OCI-LY1 (cell line): ENCODE data around the gene CCDC85A.

Experiments
- H2AFZ ChIP-seq: fragments of 200-600 bp; sonication (generic), shearing (Covaris generic); 2 replicates; pipeline ENCODE4 v1.6.0; 2014; ENCODE audit warnings: antibody characterized with exemption, mild to moderate bottlenecking, low read length
- H3F3A ChIP-seq: fragments of 200-600 bp; sonication (generic), shearing (Covaris generic); 2 replicates; pipeline ENCODE4 v1.6.0; 2014; ENCODE audit warnings: mild to moderate bottlenecking, antibody characterized with exemption, low read length, moderate library complexity; ENCODE audit not compliant: insufficient read depth
- H3K27ac ChIP-seq: fragments of 200-600 bp; sonication (generic); 2 replicates; pipeline ENCODE4 v1.5.1; 2014; ENCODE audit warnings: low read length, mixed run types, mild to moderate bottlenecking, low read depth; ENCODE audit not compliant: poor library complexity, severe bottlenecking
- H3K27me3 ChIP-seq: fragments of 200-600 bp; sonication (generic); 2 replicates; pipeline ENCODE4 v1.6.0; 2014; ENCODE audit warnings: antibody characterized with exemption, mild to moderate bottlenecking, low read length, moderate library complexity; ENCODE audit not compliant: insufficient read depth
- H3K36me3 ChIP-seq: fragments of 200-600 bp; sonication (generic); 2 replicates; pipeline ENCODE4 v1.6.1; 2014; ENCODE audit warnings: mild to moderate bottlenecking, antibody characterized with exemption, low read length, moderate library complexity, mixed read lengths; ENCODE audit not compliant: insufficient read depth
- H3K4me1 ChIP-seq: fragments of 200-600 bp; sonication (generic); 2 replicates; pipeline ENCODE4 v1.5.1; 2014; ENCODE audit warnings: mild to moderate bottlenecking, low read length, moderate library complexity; ENCODE audit not compliant: insufficient read depth, severe bottlenecking
- H3K4me2 ChIP-seq: fragments of 200-600 bp; sonication (generic), shearing (Covaris generic); 2 replicates; pipeline ENCODE4 v1.6.1; 2014; ENCODE audit warnings: low read length
- H3K4me3 ChIP-seq: fragments of 200-600 bp; sonication (generic); 2 replicates; pipeline ENCODE4 v1.5.1; 2014; ENCODE audit warnings: low read length, low read depth, mild to moderate bottlenecking, mixed read lengths; ENCODE audit not compliant: poor library complexity, severe bottlenecking
- H3K79me2 ChIP-seq: fragments of 200-600 bp; shearing (Covaris generic); 2 replicates; pipeline ENCODE4 v1.6.1; 2016; ENCODE audit warnings: mixed run types, low read length, mixed read lengths; ENCODE audit not compliant: insufficient read depth
- H3K9ac ChIP-seq: fragments of 200-600 bp; sonication (generic), shearing (Covaris generic); 2 replicates; pipeline ENCODE4 v1.6.1; 2014; ENCODE audit warnings: mild to moderate bottlenecking, low read length, mixed read lengths
- H3K9me2 ChIP-seq: fragments of 200-600 bp; sonication (generic), shearing (Covaris generic); 2 replicates; pipeline ENCODE4 v1.6.1; 2014; ENCODE audit warnings: low read depth, mild to moderate bottlenecking, low read length, mixed read lengths
- H3K9me3 ChIP-seq: fragments of 200-600 bp; shearing (Covaris generic); 2 replicates; pipeline ENCODE4 v1.6.1; 2014; ENCODE audit warnings: low read length, mixed read lengths
- H4K20me1 ChIP-seq: fragments of 200-600 bp; sonication (generic), shearing (Covaris generic); 2 replicates; pipeline ENCODE4 v1.6.0; 2016; ENCODE audit warnings: mild to moderate bottlenecking, low read length; ENCODE audit not compliant: insufficient read depth
- CTCF ChIP-seq: fragments of 200-600 bp; sonication (generic), shearing (Covaris generic); IDR thresholded peaks from 2 replicates; pipeline ENCODE4 v1.5.1; 2017; ENCODE audit warnings: mild to moderate bottlenecking, antibody characterized with exemption, low read length, moderate library complexity, mixed read lengths
- EZH2 ChIP-seq: fragments of 200-600 bp; sonication (generic), shearing (Covaris generic); IDR thresholded peaks from 2 replicates; pipeline ENCODE4 v1.8.0; 2017; ENCODE audit warnings: borderline replicate concordance, mixed run types, mild to moderate bottlenecking, antibody characterized with exemption, low read length, moderate library complexity, mixed read lengths

Gene CCDC85A

GRCh38 chr2:56177420-56178220 is 6.2 kb upstream of the CCDC85A start:
- no peak overlapping the region for H2AFZ ChIP-seq

GRCh38 chr2:56179931-56180330 is 3.9 kb upstream of the CCDC85A start:
- Histone ChIP-seq H3K79me2 (no peaks in the 10 kb centered on the region), H3K4me2 (no peak overlapping the region), H3F3A (no peaks in the 10 kb centered on the region), H3K4me3 (no peak overlapping the region), H3K36me3 (no peaks in the 10 kb centered on the region), H3K9me2 (no peaks in the 10 kb centered on the region), H3K9me3 (no peaks in the 10 kb centered on the region), H3K27ac (no peak overlapping the region), H4K20me1 (no peaks in the 10 kb centered on the region), H3K9ac (no peak overlapping the region), H2AFZ (no peak overlapping the region), H3K27me3 (0 out of 2 replicates have a peak, but pooled peaks cover 5% of the 10 kb centered on the region), H3K4me1 (no peaks in the 10 kb centered on the region)
- TF ChIP-seq CTCF (no peak), EZH2 (no peak)

More at GRCh38 chr2:56177420-56178220, 6.2 kb upstream of the CCDC85A start:
- no peaks in the 10 kb centered on the region for H3F3A ChIP-seq
- no peaks in the 10 kb centered on the region for H3K79me2 ChIP-seq
- H3K9ac ChIP-seq: no peak overlapping the region
- no peaks in the 10 kb centered on the region for H3K9me3 ChIP-seq
- H3K27ac ChIP-seq: no peak overlapping the region
- no peaks in the 10 kb centered on the region for H3K36me3 ChIP-seq
- no peaks in the 10 kb centered on the region for H3K4me1 ChIP-seq
- no peak overlapping the region for H3K4me3 ChIP-seq
- H4K20me1 ChIP-seq: no peaks in the 10 kb centered on the region
- no peaks in the 10 kb centered on the region for H3K9me2 ChIP-seq
- TF ChIP-seq CTCF (no peak), EZH2 (no peak)
- no peak overlapping the region for H3K4me2 ChIP-seq
- 0 out of 2 replicates have a peak, but pooled peaks cover 3% of the 10 kb centered on the region for H3K27me3 ChIP-seq

- H3K4me2 ChIP-seq: no peak overlapping the region
- no peaks in the 10 kb centered on the region for H3K79me2 ChIP-seq
- H3K4me1 ChIP-seq: no peaks in the 10 kb centered on the region
- no peaks in the 10 kb centered on the region for H3F3A ChIP-seq
- H3K9me2 ChIP-seq: no peaks in the 10 kb centered on the region
- no peaks in the 10 kb centered on the region for H3K36me3 ChIP-seq
- no peak overlapping the region for H3K4me3 ChIP-seq
- H4K20me1 ChIP-seq: no peaks in the 10 kb centered on the region
- no peak overlapping the region for H2AFZ ChIP-seq
- TF ChIP-seq EZH2 (no peak), CTCF (no peak)
- H3K9ac ChIP-seq: no peak overlapping the region
- no peaks in the 10 kb centered on the region for H3K9me3 ChIP-seq
- H3K27ac ChIP-seq: no peak overlapping the region
- 0 out of 2 replicates have a peak, but pooled peaks cover 5% of the 10 kb centered on the region for H3K27me3 ChIP-seq
Observed at GRCh38 chr2:56182420-56182819, 1.4 kb upstream of the CCDC85A start.
